Spinal cord (tissue), 10 donors: ENCODE data around the gene TRIM17. TPM values are rescaled to one million over a fixed set of nuclear protein-coding genes. Genes with fewer than 3 reads are reported as not detected.

ENCODE experiments used
- DNase-seq, 6 donors: peaks; one replicate each; pipeline versions ENCODE4 v3.0.0 to v3.0.0-alpha.2; 2013 to 2015; ENCODE audit warnings: low spot score in 6 of 6, low read depth in 4 of 6
- H3K27ac ChIP-seq: one replicate; pipeline ENCODE4 v1.5.1; 2013; ENCODE audit warnings: low read depth, low read length, control low read depth
- H3K27me3 ChIP-seq: one replicate; pipeline ENCODE4 v1.6.1; 2013; ENCODE audit warnings: low read length; ENCODE audit not compliant: control insufficient read depth, insufficient read depth
- H3K36me3 ChIP-seq: one replicate; pipeline ENCODE4 v1.6.1; 2013; ENCODE audit warnings: low read length; ENCODE audit not compliant: control insufficient read depth, insufficient read depth
- H3K4me1 ChIP-seq: one replicate; pipeline ENCODE4 v1.6.1; 2013; ENCODE audit warnings: low read length; ENCODE audit not compliant: control insufficient read depth, insufficient read depth
- H3K4me3 ChIP-seq: one replicate; pipeline ENCODE4 v1.5.1; 2013; ENCODE audit warnings: low read depth, low read length, control low read depth
- H3K9me3 ChIP-seq: one replicate; pipeline ENCODE4 v1.6.1; 2013; ENCODE audit warnings: low read length; ENCODE audit not compliant: control insufficient read depth, insufficient read depth
- WGBS: methylation state at CpG from one replicate; pipeline ENCODE4 v1.1.5; 2013; ENCODE audit warnings: missing lambda C conversion rate; ENCODE audit not compliant: insufficient coverage; 5-methylcytosine and 5-hydroxymethylcytosine counted together
- polyA plus RNA-seq, 2 donors: library from polyadenylated mRNA; unstranded; fragments of 120-200 nt; gene quantifications; one replicate each; pipeline ENCODE4 v1.2.1, GENCODE V29; 2013; ENCODE audit not compliant: insufficient read length in 2 of 2
- total RNA-seq, 2 donors: library from RNA; depleted of rRNA in 1 of 2; stranded (reverse); fragments of 120-200 nt in 1 of 2; fragments of >200 nt in 1 of 2; gene quantifications; one replicate each; pipeline versions ENCODE4 v1.2.3 to v1.2.4, GENCODE V29; 2013 to 2014
- donor health status: healthy.

TRIM17 gene
- total and polyA plus RNA-seq, 4 donors: 2.2 to 6.1 (median 4.4) TPM

DNA sequence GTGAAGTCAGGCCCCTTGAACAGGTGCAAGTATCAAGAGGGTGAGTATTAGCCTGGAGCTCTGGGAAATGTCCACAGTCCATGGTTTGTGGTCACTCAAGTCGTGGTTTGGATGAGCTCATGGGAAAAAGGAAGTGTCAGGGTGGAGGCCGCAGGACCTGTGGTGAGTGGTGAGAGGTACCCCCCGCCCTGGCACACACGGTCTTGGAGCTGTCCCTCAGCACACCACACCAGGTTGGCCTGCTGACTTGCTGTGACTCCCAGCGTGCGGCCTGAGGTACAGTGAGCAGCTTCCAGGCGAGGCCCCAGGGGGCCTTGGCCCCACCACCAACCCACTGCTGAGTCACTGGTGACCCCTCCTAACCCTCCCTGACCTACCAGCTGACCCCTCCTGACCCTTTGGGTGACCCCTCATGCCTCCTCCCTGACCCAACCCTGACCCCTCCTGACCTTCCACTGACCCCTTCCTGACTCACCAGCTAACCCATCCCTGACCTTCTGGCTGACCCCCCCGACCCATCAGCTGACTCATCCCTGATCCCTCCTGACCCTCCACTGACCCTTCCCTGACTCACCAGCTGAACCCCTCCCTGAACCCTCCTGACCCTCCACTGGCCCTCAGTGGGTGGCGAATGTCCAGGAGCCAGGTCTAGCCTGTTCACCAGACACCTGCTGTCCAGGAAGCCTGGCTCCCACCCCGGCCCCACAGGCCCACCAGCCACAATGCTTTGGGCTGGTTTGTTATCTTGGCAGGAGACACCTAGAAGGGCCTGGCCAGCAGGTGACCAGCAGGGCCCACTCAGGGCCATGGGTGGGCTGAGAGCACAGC is 35.7 kb upstream of the TRIM17 start:
- no peak for DNase-seq

DNA sequence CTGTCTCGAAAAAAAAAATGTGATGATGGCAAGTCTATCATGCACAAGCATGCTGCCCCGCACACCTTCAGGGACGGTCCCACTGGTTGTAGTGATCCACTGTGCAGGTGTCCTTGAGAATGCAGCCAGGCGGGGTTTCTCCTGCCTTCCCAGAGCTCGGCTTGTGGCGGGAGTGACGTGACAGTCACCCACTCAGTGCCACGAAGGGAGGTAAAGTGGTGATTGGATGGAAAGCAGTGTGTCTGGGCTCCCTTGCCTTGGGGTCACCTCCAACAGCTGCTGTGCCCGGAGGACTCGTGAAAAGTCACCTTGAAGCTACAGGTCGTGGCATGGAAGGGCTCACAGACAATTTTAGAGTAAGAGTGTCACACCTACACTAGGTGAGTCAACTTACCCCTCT is 33.5 kb upstream of the TRIM17 start:
- H3K4me1 ChIP-seq: peaks cover 11% of the 10 kb centered on the region
- H3K9me3 ChIP-seq: no peaks in the 10 kb centered on the region
- WGBS: 98% methylated on average over 6 of the region's 11 CpGs

More for the DNA sequence above, 35.7 kb upstream of the TRIM17 start:
- no peak overlapping the region for H3K27ac ChIP-seq
- no peaks in the 10 kb centered on the region for H3K9me3 ChIP-seq
- 89% methylated on average over 8 of the region's 10 CpGs for WGBS
- peaks cover 6% of the 10 kb centered on the region for H3K4me1 ChIP-seq
- no peak overlapping the region for H3K4me3 ChIP-seq
- H3K27me3 ChIP-seq: no peaks in the 10 kb centered on the region
- peaks cover 14% of the 10 kb centered on the region for H3K36me3 ChIP-seq

DNA sequence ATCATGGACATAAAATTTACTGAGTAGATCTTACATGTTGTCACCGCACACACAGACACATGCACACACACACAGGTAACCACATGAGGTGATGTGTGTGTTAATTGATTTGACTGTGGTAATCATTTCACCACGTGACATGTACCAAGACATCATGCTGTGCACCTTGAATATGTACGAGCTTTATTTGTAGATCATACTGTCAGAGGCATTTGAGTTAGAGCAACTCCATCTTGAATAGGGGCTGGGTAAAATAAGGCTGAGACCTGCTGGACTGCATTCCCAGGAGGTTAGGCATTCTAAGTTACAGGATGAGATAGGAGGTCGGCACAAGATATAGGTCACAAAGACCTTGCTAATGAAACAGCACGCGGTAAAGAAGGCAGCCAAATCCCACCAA is 31.7 kb upstream of the TRIM17 start:
- no peak overlapping the region for H3K27ac ChIP-seq
- no peak overlapping the region for H3K4me3 ChIP-seq
- peaks cover 11% of the 10 kb centered on the region for H3K27me3 ChIP-seq
- peaks cover 10% of the 10 kb centered on the region for H3K36me3 ChIP-seq
- 86% methylated on average over 3 of the region's 6 CpGs for WGBS
- H3K4me1 ChIP-seq: peaks cover 11% of the 10 kb centered on the region
- no peaks in the 10 kb centered on the region for H3K9me3 ChIP-seq
- DNase-seq: no peak

More for the DNA sequence above, 33.5 kb upstream of the TRIM17 start:
- Histone ChIP-seq H3K4me3 (no peak overlapping the region), H3K36me3 (peaks cover 14% of the 10 kb centered on the region), H3K27me3 (peaks cover 11% of the 10 kb centered on the region), H3K27ac (no peak overlapping the region)
- no peak for DNase-seq

DNA sequence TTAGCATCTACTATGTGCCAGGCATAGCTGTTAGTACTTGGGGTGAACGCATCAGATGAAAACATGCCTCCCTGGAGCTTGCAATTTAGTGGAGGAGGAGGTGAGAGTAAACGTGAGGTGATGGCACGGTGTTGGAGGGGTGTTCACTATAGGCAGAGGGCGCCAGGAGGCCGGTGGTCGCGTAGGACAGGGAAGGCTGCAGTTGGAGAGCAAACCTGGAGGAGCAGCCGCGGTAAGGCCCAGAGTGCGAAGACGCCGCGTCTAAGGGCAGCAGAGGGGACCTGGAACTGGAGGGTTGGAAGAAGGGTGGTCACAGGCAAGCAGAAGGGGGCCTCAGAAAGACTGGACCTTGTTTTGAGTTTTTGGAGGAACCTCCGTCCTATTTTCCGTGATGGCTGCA is 30.2 kb upstream of the TRIM17 start:
- 29% methylated on average over 14 of the region's 15 CpGs for WGBS
- no peak for DNase-seq
- Histone ChIP-seq H3K36me3 (peaks cover 3% of the 10 kb centered on the region), H3K27me3 (peaks cover 11% of the 10 kb centered on the region), H3K9me3 (no peaks in the 10 kb centered on the region), H3K27ac (no peak overlapping the region), H3K4me3 (no peak overlapping the region), H3K4me1 (peaks cover 11% of the 10 kb centered on the region)

DNA sequence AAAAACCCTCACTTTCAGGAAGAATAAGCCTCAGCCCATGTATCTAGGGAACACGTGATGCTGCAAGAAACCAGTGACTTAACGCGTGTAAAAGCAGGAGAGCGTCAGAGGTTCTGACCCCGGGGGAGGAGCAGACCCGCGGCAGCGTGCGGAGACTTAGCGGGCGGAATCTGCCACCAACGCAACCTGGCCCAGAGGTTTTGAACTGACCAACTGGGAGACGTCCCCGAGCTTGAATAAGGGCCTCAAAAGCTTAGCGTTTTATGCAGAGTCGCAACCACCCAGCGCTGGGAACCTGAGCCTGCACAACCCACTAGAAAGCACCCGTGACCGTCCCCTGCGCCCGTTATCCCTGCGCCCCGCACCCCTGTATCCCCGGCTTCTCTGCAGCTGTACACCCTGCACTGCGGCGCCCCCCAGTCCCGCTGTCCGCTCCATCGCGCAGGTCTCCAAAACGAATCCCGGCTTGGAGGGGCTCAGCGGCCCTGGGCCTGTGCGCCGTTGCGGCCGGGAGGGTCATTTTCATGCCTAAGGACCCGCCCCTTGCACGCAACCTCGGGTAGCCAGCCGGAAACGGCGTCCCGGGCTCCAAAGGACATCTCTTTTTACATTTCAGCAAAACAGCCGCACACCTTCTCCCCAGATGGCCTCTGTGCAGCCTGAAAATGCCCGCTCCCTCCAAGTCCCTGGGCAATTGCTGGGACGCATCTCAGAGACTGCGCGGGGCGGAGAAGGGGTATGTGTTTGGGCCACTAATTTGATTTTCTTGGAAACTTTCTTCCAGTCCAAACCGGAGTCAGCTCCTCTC is 29.4 kb upstream of the TRIM17 start:
- Histone ChIP-seq H3K27me3 (peaks cover 11% of the 10 kb centered on the region), H3K36me3 (peaks cover 3% of the 10 kb centered on the region), H3K27ac (no peak overlapping the region), H3K4me3 (peak overlapping the region; percentile 56), H3K4me1 (peaks cover 11% of the 10 kb centered on the region), H3K9me3 (no peaks in the 10 kb centered on the region)
- under 1% methylated on average over 45 of the region's 51 CpGs for WGBS
- peak in 2 of 6 donors; percentile 80 to 86 for DNase-seq

DNA sequence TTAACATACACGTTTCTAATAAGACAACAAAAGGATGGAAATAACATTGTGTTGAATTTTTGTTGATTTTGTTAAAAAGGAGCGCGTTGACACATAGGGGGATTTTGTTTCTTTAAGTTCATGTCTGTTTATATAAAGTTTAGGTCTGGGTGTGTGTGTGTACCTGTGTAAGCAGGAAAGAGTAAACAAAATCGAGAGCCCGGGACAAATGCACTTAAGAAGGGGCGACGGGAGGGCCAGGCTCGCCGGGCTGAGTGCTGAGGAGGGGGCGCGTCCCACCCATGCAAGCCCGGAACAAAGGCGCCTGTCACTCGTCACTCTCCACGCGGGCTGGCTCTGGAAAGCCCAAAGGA is 28.8 kb upstream of the TRIM17 start:
- no peak for DNase-seq
- no peaks in the 10 kb centered on the region for H3K9me3 ChIP-seq
- H3K36me3 ChIP-seq: peaks cover 1% of the 10 kb centered on the region
- H3K4me3 ChIP-seq: peak overlapping the region; percentile 56
- H3K4me1 ChIP-seq: peaks cover 11% of the 10 kb centered on the region
- H3K27ac ChIP-seq: no peak overlapping the region
- H3K27me3 ChIP-seq: peaks cover 11% of the 10 kb centered on the region
- 7% methylated on average over 14 of the region's 16 CpGs for WGBS

DNA sequence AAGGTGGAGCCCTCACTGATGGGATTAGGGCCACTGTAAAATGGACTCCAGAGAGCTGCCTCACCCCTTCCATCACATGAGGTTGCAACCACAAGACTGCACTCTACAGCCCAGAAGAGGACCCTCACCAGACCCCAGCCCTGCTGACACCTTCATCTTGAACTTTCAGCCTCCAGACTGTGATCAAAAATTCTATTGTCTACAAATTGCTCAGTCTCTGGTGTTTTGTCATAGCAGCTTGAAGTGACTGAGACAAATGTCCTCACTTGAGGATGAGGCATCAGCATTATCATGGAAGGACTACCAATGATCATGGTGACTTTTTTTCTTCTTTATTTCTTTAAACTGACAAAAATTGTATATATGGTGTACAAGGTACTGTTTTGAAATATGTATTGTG is 26.7 kb upstream of the TRIM17 start:
- no peaks in the 10 kb centered on the region for H3K36me3 ChIP-seq
- no peak for DNase-seq
- no peak overlapping the region for H3K27ac ChIP-seq
- H3K27me3 ChIP-seq: peaks cover 11% of the 10 kb centered on the region
- H3K9me3 ChIP-seq: no peaks in the 10 kb centered on the region
- no peak overlapping the region for H3K4me3 ChIP-seq
- peaks cover 11% of the 10 kb centered on the region for H3K4me1 ChIP-seq

DNA sequence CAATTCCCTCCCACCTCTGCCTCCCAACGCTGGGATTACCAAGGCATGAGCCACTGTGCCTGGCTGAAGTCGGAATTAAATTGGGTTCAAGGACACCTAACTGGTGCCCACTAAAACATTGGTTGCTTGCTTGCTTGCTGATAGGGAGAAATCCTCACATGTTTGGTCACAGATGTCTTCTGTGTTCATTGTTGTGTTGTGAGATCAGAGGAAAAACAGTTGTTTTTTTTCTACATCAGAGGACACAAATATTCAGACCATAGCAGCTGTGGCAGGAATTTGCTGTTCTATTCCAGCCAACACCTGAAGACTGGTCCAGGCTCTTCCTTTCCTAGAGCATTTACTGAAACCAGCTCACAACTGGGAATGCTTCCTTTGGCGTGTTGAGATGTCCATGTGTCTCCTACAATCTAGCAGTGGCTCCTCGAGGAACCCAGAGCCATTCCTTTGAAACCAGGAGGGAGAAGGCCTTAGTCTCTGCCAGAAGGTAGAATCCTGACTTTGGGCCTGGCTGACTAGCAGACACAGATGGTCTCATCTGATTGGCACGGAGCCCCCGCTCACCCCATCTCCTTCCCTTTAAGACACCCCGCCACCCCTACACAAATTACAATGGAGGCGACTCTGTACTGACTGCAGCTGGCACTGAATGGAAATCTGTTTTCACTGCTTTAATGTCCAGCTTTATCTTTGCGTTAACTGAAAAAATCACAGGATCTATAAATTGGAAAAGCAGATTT is 24.3 kb upstream of the TRIM17 start:
- Histone ChIP-seq H3K9me3 (no peaks in the 10 kb centered on the region), H3K27me3 (peaks cover 3% of the 10 kb centered on the region), H3K36me3 (no peaks in the 10 kb centered on the region), H3K4me1 (peaks cover 6% of the 10 kb centered on the region), H3K4me3 (no peak overlapping the region), H3K27ac (no peak overlapping the region)
- 66% methylated on average over 4 of the region's 9 CpGs for WGBS
- DNase-seq: no peak

DNA sequence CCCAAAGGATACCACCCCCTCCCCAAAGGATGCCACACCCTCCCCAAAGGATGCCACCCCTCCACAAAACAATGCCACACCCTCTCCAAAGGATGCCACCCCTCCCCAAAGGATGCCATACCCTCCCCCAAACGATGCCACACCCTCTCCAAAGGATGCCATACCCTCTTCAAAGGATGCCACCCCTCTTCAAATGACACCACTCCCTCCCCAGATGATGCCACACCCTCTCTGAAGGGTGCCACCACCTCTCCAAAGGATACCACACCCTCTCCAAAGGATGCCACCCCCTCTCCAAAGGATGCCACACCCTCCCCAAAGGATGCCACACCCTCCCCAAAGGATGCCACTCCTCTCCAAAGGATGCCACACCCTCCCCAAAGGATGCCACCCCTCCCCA is 21.6 kb upstream of the TRIM17 start:
- Histone ChIP-seq H3K27ac (no peak overlapping the region), H3K36me3 (no peaks in the 10 kb centered on the region), H3K4me3 (no peak overlapping the region), H3K9me3 (no peaks in the 10 kb centered on the region), H3K4me1 (no peaks in the 10 kb centered on the region), H3K27me3 (no peaks in the 10 kb centered on the region)
- DNase-seq: no peak
- WGBS: 44% methylated on average over 1 of the region's 1 CpG
